Liver (tissue), 3 donors: Measurements from ENCODE around the gene GNB1.

ENCODE experiments used
- EGR1 ChIP-seq, 2 donors: IDR thresholded peaks; 2 replicates each; pipeline ENCODE4 v1.6.1; 2016 to 2018; ENCODE audit warnings: antibody characterized with exemption in 2 of 2, low read depth in 2 of 2
- FOXA1 ChIP-seq: IDR thresholded peaks from 2 replicates; pipeline ENCODE4 v1.6.1; 2016; ENCODE audit warnings: antibody characterized with exemption
- GABPA ChIP-seq, 2 donors: IDR thresholded peaks in 1 of 2; conservative IDR thresholded peaks in 1 of 2; 2 replicates each; pipeline ENCODE4 v1.6.1; 2016; ENCODE audit warnings: antibody characterized with exemption in 2 of 2, mild to moderate bottlenecking in 1 of 2, moderate library complexity in 1 of 2
- HNF4A ChIP-seq, 2 donors: conservative IDR thresholded peaks; 2 replicates each; pipeline ENCODE4 v1.6.1; 2016; ENCODE audit warnings: antibody characterized with exemption in 2 of 2, mild to moderate bottlenecking in 2 of 2
- JUND ChIP-seq, 2 donors: IDR thresholded peaks; 2 replicates each; pipeline ENCODE4 v1.6.1; 2016; ENCODE audit warnings: antibody characterized with exemption in 2 of 2
- NR2F2 ChIP-seq: IDR thresholded peaks from 2 replicates; pipeline ENCODE4 v1.6.1; 2016; ENCODE audit warnings: antibody characterized with exemption
- RAD21 ChIP-seq, 2 donors: IDR thresholded peaks; 2 replicates each; pipeline ENCODE4 v1.6.1; 2016; ENCODE audit warnings: antibody characterized with exemption in 2 of 2, mild to moderate bottlenecking in 2 of 2
- SP1 ChIP-seq: IDR thresholded peaks from 2 replicates; pipeline ENCODE4 v1.6.1; 2018; ENCODE audit warnings: antibody characterized with exemption, mild to moderate bottlenecking
- TAF1 ChIP-seq: conservative IDR thresholded peaks from 2 replicates; pipeline ENCODE4 v1.6.1; 2016; ENCODE audit warnings: antibody characterized with exemption, mild to moderate bottlenecking
- YY1 ChIP-seq: IDR thresholded peaks from 2 replicates; pipeline ENCODE4 v1.6.1; 2016; ENCODE audit warnings: antibody characterized with exemption, mild to moderate bottlenecking
- TF ChIP-seq, protein P1 (sequence below): fragments of 150-350 bp; IDR thresholded peaks from 2 replicates; pipeline ENCODE4 v1.5.1; 2017; ENCODE audit warnings: improper control_type of control experiment, low read depth, low read length; ENCODE audit not compliant: missing input control
- TF ChIP-seq, protein P2 (sequence below): IDR thresholded peaks from 2 replicates; pipeline ENCODE4 v1.6.1; 2016; ENCODE audit warnings: antibody characterized with exemption, mild to moderate bottlenecking
- TF ChIP-seq, protein P3 (sequence below): IDR thresholded peaks from 2 replicates; pipeline ENCODE4 v1.6.1; 2016; ENCODE audit warnings: antibody characterized with exemption
- TF ChIP-seq, protein P4 (sequence below): IDR thresholded peaks from 2 replicates; pipeline ENCODE4 v1.6.1; 2016; ENCODE audit warnings: antibody characterized with exemption
- donor health status: healthy.
- donor health status: healthy.

DNA sequence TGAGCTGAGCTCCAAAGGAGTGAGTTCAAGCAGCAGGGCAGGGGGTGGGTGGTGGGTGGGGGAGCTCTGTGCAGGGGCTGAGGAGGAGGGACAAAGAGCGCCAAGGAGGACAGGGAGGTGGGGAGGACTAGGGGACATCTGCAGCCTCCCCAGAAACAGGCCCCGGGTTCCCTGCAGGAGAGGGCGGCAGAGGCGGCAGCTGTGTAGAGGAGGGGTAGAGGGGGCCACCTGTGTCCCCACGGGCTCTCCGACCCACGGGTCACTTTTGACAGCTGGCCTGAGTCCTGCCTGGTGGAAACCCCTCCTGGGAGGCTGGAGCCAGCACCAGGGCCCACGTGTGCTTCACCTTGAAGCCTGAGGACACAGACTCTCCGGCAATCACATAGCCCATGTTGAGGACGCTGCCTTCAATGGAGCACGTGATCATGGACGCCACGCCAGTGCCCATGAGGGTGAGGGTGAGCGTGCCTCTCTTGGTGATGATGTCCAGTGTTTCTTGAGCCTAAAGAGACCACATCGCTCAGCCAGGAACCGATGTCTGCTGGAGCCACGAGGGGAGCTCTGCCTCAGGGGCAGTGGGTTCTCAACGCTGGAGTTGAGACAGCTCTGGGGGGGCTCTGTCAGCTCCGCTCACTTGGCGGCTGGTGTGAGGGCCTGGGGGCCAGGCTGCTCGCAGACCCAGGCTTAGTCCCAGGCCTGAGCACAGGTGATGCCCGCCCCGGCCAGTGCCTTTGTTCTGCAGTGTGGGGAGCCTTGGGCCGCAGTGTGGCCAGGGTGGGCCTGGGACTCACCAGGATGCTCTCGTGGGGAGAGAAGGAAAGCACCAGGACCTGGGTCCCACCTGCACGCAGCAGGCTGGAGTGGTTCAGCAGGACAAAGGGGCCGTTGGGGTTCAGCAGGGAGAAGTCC is 34.8 kb upstream of the GNB1 start:
- TF ChIP-seq TAF1 (no peak), SP1 (no peak), RAD21 (IDR thresholded peaks at IDR 0.05) (no peak), YY1 (no peak), FOXA1 (no peak), GABPA (IDR thresholded peaks at IDR 0.05 in 1 of 2, conservative IDR thresholded peaks at IDR 0.05 in 1 of 2) (no peak), HNF4A (conservative IDR thresholded peaks at IDR 0.05) (no peak), EGR1 (IDR thresholded peaks at IDR 0.05; ENCODE audit: low read depth in 2 of 2) (no peak), JUND (IDR thresholded peaks at IDR 0.05) (no peak), NR2F2 (no peak)
- TF ChIP-seq, protein P1, sequence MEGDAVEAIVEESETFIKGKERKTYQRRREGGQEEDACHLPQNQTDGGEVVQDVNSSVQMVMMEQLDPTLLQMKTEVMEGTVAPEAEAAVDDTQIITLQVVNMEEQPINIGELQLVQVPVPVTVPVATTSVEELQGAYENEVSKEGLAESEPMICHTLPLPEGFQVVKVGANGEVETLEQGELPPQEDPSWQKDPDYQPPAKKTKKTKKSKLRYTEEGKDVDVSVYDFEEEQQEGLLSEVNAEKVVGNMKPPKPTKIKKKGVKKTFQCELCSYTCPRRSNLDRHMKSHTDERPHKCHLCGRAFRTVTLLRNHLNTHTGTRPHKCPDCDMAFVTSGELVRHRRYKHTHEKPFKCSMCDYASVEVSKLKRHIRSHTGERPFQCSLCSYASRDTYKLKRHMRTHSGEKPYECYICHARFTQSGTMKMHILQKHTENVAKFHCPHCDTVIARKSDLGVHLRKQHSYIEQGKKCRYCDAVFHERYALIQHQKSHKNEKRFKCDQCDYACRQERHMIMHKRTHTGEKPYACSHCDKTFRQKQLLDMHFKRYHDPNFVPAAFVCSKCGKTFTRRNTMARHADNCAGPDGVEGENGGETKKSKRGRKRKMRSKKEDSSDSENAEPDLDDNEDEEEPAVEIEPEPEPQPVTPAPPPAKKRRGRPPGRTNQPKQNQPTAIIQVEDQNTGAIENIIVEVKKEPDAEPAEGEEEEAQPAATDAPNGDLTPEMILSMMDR, result no peak
- TF ChIP-seq, protein P2, sequence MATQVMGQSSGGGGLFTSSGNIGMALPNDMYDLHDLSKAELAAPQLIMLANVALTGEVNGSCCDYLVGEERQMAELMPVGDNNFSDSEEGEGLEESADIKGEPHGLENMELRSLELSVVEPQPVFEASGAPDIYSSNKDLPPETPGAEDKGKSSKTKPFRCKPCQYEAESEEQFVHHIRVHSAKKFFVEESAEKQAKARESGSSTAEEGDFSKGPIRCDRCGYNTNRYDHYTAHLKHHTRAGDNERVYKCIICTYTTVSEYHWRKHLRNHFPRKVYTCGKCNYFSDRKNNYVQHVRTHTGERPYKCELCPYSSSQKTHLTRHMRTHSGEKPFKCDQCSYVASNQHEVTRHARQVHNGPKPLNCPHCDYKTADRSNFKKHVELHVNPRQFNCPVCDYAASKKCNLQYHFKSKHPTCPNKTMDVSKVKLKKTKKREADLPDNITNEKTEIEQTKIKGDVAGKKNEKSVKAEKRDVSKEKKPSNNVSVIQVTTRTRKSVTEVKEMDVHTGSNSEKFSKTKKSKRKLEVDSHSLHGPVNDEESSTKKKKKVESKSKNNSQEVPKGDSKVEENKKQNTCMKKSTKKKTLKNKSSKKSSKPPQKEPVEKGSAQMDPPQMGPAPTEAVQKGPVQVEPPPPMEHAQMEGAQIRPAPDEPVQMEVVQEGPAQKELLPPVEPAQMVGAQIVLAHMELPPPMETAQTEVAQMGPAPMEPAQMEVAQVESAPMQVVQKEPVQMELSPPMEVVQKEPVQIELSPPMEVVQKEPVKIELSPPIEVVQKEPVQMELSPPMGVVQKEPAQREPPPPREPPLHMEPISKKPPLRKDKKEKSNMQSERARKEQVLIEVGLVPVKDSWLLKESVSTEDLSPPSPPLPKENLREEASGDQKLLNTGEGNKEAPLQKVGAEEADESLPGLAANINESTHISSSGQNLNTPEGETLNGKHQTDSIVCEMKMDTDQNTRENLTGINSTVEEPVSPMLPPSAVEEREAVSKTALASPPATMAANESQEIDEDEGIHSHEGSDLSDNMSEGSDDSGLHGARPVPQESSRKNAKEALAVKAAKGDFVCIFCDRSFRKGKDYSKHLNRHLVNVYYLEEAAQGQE, result no peak
- TF ChIP-seq, protein P3, sequence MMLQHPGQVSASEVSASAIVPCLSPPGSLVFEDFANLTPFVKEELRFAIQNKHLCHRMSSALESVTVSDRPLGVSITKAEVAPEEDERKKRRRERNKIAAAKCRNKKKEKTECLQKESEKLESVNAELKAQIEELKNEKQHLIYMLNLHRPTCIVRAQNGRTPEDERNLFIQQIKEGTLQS, result no peak
- TF ChIP-seq, protein P4, sequence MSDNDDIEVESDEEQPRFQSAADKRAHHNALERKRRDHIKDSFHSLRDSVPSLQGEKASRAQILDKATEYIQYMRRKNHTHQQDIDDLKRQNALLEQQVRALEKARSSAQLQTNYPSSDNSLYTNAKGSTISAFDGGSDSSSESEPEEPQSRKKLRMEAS, result no peak
